K562 (cell line): ENCODE results near the gene WDFY2. TPM values are rescaled to one million over a fixed set of nuclear protein-coding genes. Genes with fewer than 3 reads are reported as not detected.
A peak's percentile ranks its signal among the peaks of the same experiment; 100 is the strongest.
"Not testable (repeated sequence)": the region's sequence is repeated elsewhere in the genome, so short reads cannot be mapped to it uniquely, and the experiment has no call there.

Source experiments
- ATAC-seq: fragments of 200-7000 bp; cut with Tn5 transposase; 3 replicates; pipeline ENCODE4 v1.9.1; 2020; ENCODE audit warnings: moderate library complexity
- BruUV-seq: library from RNA; stranded (reverse); fragments of 400-500 nt; replicated peaks from 2 replicates; lab custom pipeline; 2021; lab: Mats Ljungman, UMichigan
- CTCF ChIA-PET: fragments of 300-600 bp; formaldehyde crosslinking; extraction: SDS; loops from one replicate; lab custom pipeline; 2021; ENCODE audit warnings: low intra/inter-chr PET ratio; lab: Yijun Ruan, JAX
- POLR2A ChIA-PET: fragments of 300-600, 350-650 bp; sonication (Branson Sonifier 250); formaldehyde crosslinking; extraction: SDS; loops from one replicate; lab custom pipeline; 2021; ENCODE audit warnings: antibody characterized with exemption, inconsistent platforms; lab: Yijun Ruan, JAX
- DNase-seq, 4 experiments: peaks; one replicate each; pipeline versions ENCODE4 v3.0.0 to v3.0.0-alpha.2; 2011 to 2018; ENCODE audit warnings: low spot score in 3 of 4, mixed read lengths in 3 of 4; ENCODE audit errors: extremely low read depth in 1 of 4
- FAIRE-seq: peaks from 2 replicates; lab custom pipeline; 2011; peaks lifted over from hg19 to GRCh38; lab: Jason Lieb, UNC
- H2AFZ ChIP-seq: 2 replicates; pipeline ENCODE4 v1.6.0; 2011; ENCODE audit warnings: low read depth, low read length, control low read depth, inconsistent platforms
- H3K27ac ChIP-seq: fragments of 200-600 bp; 3 replicates; pipeline ENCODE4 v1.8.0; 2011; ENCODE audit warnings: low read depth, mild to moderate bottlenecking, control low read depth, inconsistent platforms, low read length, moderate library complexity, mixed read lengths; ENCODE audit errors: extremely low read depth
- H3K27me3 ChIP-seq, 2 experiments: fragments of 300-600 bp in 1 of 2; 2 replicates in 1 of 2; 3 replicates in 1 of 2; pipeline versions ENCODE4 v1.6.0 to v1.8.0; 2011; ENCODE audit warnings: inconsistent platforms in 2 of 2, low read length in 2 of 2, mild to moderate bottlenecking in 1 of 2, mixed read lengths in 1 of 2, moderate library complexity in 1 of 2; ENCODE audit not compliant: control insufficient read depth in 2 of 2, insufficient read depth in 2 of 2
- H3K36me3 ChIP-seq: fragments of 300-600 bp; 3 replicates; pipeline ENCODE4 v1.8.0; 2011; ENCODE audit warnings: mild to moderate bottlenecking, low read length, inconsistent platforms; ENCODE audit not compliant: control insufficient read depth, insufficient read depth
- H3K4me1 ChIP-seq, 2 experiments: fragments of 200-600 bp in 1 of 2; replicated peaks in 1 of 2; 2 replicates in 1 of 2; 3 replicates in 1 of 2; pipeline versions ENCODE4 v1.5.1 to v1.8.0; 2011; ENCODE audit warnings: inconsistent platforms in 2 of 2, low read length in 2 of 2, mild to moderate bottlenecking in 1 of 2, mixed read lengths in 1 of 2, moderate library complexity in 1 of 2; ENCODE audit not compliant: control insufficient read depth in 2 of 2, insufficient read depth in 2 of 2
- H3K4me2 ChIP-seq: 2 replicates; pipeline ENCODE4 v1.6.1; 2011; ENCODE audit warnings: low read length, control low read depth, inconsistent platforms, mixed read lengths; ENCODE audit not compliant: insufficient read depth
- H3K4me3 ChIP-seq: fragments of 200-600 bp; sonication (generic), shearing (Covaris generic); 2 replicates; pipeline ENCODE4 v1.5.1; 2016; ENCODE audit warnings: control low read depth, inconsistent platforms
- H3K79me2 ChIP-seq: fragments of 200-600 bp; 3 replicates; pipeline ENCODE4 v1.8.0; 2011; ENCODE audit warnings: low read length, inconsistent platforms; ENCODE audit not compliant: control insufficient read depth, insufficient read depth
- H3K9ac ChIP-seq, 2 experiments: 2 replicates each; pipeline versions ENCODE4 v1.6.0 to v1.6.1; 2011; ENCODE audit warnings: low read depth in 2 of 2, low read length in 2 of 2, control low read depth in 1 of 2, inconsistent platforms in 1 of 2, mild to moderate bottlenecking in 1 of 2, mixed read lengths in 1 of 2; ENCODE audit not compliant: insufficient read depth in 1 of 2
- H3K9me1 ChIP-seq: one replicate; pipeline ENCODE4 v1.6.0; 2011; ENCODE audit warnings: inconsistent platforms, mild to moderate bottlenecking, low read length, moderate library complexity; ENCODE audit not compliant: control insufficient read depth, insufficient read depth
- H3K9me3 ChIP-seq: replicated peaks from 2 replicates; pipeline ENCODE4 v1.5.1; 2011; ENCODE audit warnings: low read depth, low read length, inconsistent platforms; ENCODE audit not compliant: control insufficient read depth, insufficient read depth
- H4K20me1 ChIP-seq: replicated peaks from 2 replicates; pipeline ENCODE4 v1.6.1; 2011; ENCODE audit warnings: low read length, inconsistent platforms, mixed read lengths; ENCODE audit not compliant: control insufficient read depth, insufficient read depth
- FOXA3 ChIP-seq, 2 experiments: fragments of 450-650 bp in 1 of 2; sonication (generic) in 1 of 2; formaldehyde crosslinking; IDR thresholded peaks in 1 of 2; conservative IDR thresholded peaks in 1 of 2; 2 replicates each; pipeline versions ENCODE4 v1.4.0 to v1.8.0; 2020 to 2022; ENCODE audit warnings: mild to moderate bottlenecking in 2 of 2, missing genetic modification reagents in 1 of 2
- SOX6 ChIP-seq: fragments of 450-650 bp; IDR thresholded peaks from 2 replicates; pipeline ENCODE4 v1.6.1; 2014; ENCODE audit warnings: mild to moderate bottlenecking
- ZC3H8 ChIP-seq: fragments of 450-650 bp; IDR thresholded peaks from 2 replicates; pipeline ENCODE4 v1.6.1; 2017
- WGBS: fragments of 100-300 bp; shearing (Covaris generic); methylation state at CpG from one replicate; pipeline ENCODE4 v1.1.6; 2016; ENCODE audit warnings: low coverage, mixed read lengths; ENCODE audit not compliant: insufficient coverage; ENCODE audit errors: missing lambda C conversion rate; 5-methylcytosine and 5-hydroxymethylcytosine counted together
- in situ Hi-C: fragments of 300-500 bp; cut with MboI; formaldehyde crosslinking; loops from 4 replicates; pipeline ENCODE4 v1.15.0; 2018; ENCODE audit warnings: inconsistent platforms, mixed read lengths
- intact Hi-C: fragments of 100-400 bp; cut with micrococcal nuclease; formaldehyde crosslinking; loops from 2 replicates; pipeline ENCODE4 v1.14.2; 2022
- polyA plus RNA-seq, 8 experiments: library from polyadenylated mRNA; depleted of rRNA in 4 of 8; stranded (reverse) in 5 of 8; unstranded in 3 of 8; fragments of >200 nt; fragmentation: Nextera tagmentation in 2 of 8; fragmentation: Illumina TruSeq in 1 of 8; extraction: Ambion mirVana in 2 of 8; extraction: Trizol in 1 of 8; gene quantifications; 2 replicates each; pipeline versions ENCODE4 v1.2.1 to v1.2.3, GENCODE V29; 2011 to 2014; ENCODE audit warnings: inconsistent platforms in 1 of 8, missing spikeins in 1 of 8
- total RNA-seq, 7 experiments: library from RNA; depleted of rRNA in 6 of 7; stranded (reverse); fragments of >200 nt in 6 of 7; fragmentation: Illumina TruSeq in 2 of 7; extraction: Trizol in 2 of 7; gene quantifications; 2 replicates each; pipeline versions ENCODE4 v1.2.1 to v1.2.3, GENCODE V29; 2011 to 2021; ENCODE audit warnings: low replicate concordance in 1 of 7

Gene WDFY2
- total and polyA plus RNA-seq, 9 of the 15 experiments (the other 6 are each of a cell fraction or from before 2014, with no cell fraction given): 0.66 to 6.4 (median 4.4) TPM

- CTCF ChIA-PET: no interaction called here
- FAIRE-seq (no peak), ATAC-seq (no peak)
Observed at GRCh38 chr13:51689663-51689996, 105.4 kb downstream of the WDFY2 start.

DNA sequence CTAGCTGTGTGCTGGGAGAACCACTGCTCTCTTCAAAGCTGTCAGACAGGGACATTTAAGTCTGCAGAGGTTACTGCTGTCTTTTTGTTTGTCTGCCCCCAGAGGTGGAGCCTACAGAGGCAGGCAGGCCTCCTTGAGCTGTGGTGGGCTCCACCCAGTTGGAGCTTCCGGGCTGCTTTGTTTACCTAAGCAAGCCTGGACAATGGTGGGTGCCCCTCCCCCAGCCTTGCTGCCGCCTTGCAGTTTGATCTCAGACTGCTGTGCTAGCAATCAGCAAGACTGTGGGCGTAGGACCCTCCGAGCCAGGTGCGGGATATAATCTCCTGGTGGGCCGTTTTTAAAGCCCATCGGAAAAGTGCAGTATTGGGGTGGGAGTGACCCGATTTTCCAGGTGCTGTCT, 111.4 kb downstream of the WDFY2 start:
- intact Hi-C loops, H2AFZ ChIP-seq, H4K20me1 ChIP-seq, H3K9ac ChIP-seq: not testable (repeated sequence)
- peak in 1 of 2 experiments; percentile 85; a peak in 2 of 4 replicates for TF ChIP-seq FOXA3 (CRISPR knock-in tag; conservative IDR thresholded peaks at IDR 0.05 in 1 of 2, IDR thresholded peaks at IDR 0.05 in 1 of 2)
- TF ChIP-seq, all 486 proteins: peak for 1; not testable (repeated sequence) for 485
- H3K9me3 ChIP-seq, DNase-seq, H3K79me2 ChIP-seq, BruUV-seq, H3K27ac ChIP-seq, FAIRE-seq, CTCF ChIA-PET, H3K4me3 ChIP-seq, H3K4me1 ChIP-seq, H3K4me2 ChIP-seq, in situ Hi-C loops, H3K27me3 ChIP-seq, H3K36me3 ChIP-seq, H3K9me1 ChIP-seq, ATAC-seq, POLR2A ChIA-PET: not testable (repeated sequence)
- 30% methylated on average over 2 of the region's 8 CpGs for WGBS

More at GRCh38 chr13:51689663-51689996, 105.4 kb downstream of the WDFY2 start:
- no TSS peak for BruUV-seq
- Histone ChIP-seq H3K79me2 (no peaks in the 10 kb centered on the region), H3K4me1 (peaks cover 0 to 5% of the 10 kb centered on the region in 2 experiments; a peak in 2 of 5 replicates), H3K36me3 (no peaks in the 10 kb centered on the region), H3K9me3 (no peaks in the 10 kb centered on the region), H4K20me1 (no peaks in the 10 kb centered on the region), H3K4me2 (no peak overlapping the region), H3K4me3 (no peak overlapping the region), H3K27ac (no peak overlapping the region), H3K9ac (no peak overlapping the region), H2AFZ (no peak overlapping the region), H3K9me1 (no peaks in the 10 kb centered on the region), H3K27me3 (no peaks in the 10 kb centered on the region)
- intact Hi-C loops: no loop called here
- POLR2A ChIA-PET: no interaction called here
- no peak for DNase-seq
- in situ Hi-C loops: no loop called here
- TF ChIP-seq SOX6 (peak; percentile 24; the same call in 1 of the 2 replicates), ZC3H8 (no peak)
- WGBS: 0% methylated on average over 2 of the region's 2 CpGs
